Keratinocyte (primary cell): Measurements from ENCODE around the gene RIOK1. TPM values are rescaled to one million over a fixed set of nuclear protein-coding genes. Genes with fewer than 3 reads are reported as not detected.

Experiments used
- DNase-seq: peaks from one replicate; pipeline ENCODE4 v3.0.0-alpha.2; 2011; ENCODE audit warnings: low read depth, missing footprints, low spot score
- FAIRE-seq: peaks from 2 replicates; lab custom pipeline; 2011; peaks lifted over from hg19 to GRCh38; lab: Jason Lieb, UNC
- H2AFZ ChIP-seq: 2 replicates; pipeline ENCODE4 v1.6.0; 2012; ENCODE audit warnings: low read length, control low read depth, inconsistent platforms; ENCODE audit not compliant: control insufficient read depth
- H3K27ac ChIP-seq: 2 replicates; pipeline ENCODE4 v1.5.1; 2011; ENCODE audit warnings: low read length; ENCODE audit not compliant: control insufficient read depth, insufficient read depth
- H3K27me3 ChIP-seq: 3 replicates; pipeline ENCODE4 v1.6.0; 2011; ENCODE audit warnings: low read length; ENCODE audit not compliant: control insufficient read depth, insufficient read depth; ENCODE audit errors: extremely low read depth
- H3K36me3 ChIP-seq, 2 experiments: 2 replicates in 1 of 2; 3 replicates in 1 of 2; pipeline ENCODE4 v1.5.1; 2011; ENCODE audit warnings: low read length in 2 of 2, mild to moderate bottlenecking in 1 of 2; ENCODE audit not compliant: control insufficient read depth in 2 of 2, insufficient read depth in 2 of 2; ENCODE audit errors: extremely low read depth in 1 of 2
- H3K4me1 ChIP-seq: 3 replicates; pipeline ENCODE4 v1.5.1; 2011; ENCODE audit warnings: low read length; ENCODE audit not compliant: control insufficient read depth, insufficient read depth; ENCODE audit errors: extremely low read depth
- H3K4me2 ChIP-seq: 3 replicates; pipeline ENCODE4 v1.6.0; 2011; ENCODE audit warnings: low read depth, low read length; ENCODE audit not compliant: control insufficient read depth, insufficient read depth; ENCODE audit errors: extremely low read depth
- H3K4me3 ChIP-seq, 3 experiments: fragments of 200-600 bp in 1 of 3; sonication (generic) in 1 of 3; 2 replicates in 2 of 3; 3 replicates in 1 of 3; pipeline ENCODE4 v1.5.1; 2011 to 2016; ENCODE audit warnings: low read length in 3 of 3, mild to moderate bottlenecking in 3 of 3, control low read depth in 2 of 3, inconsistent platforms in 1 of 3, low read depth in 1 of 3, mixed read lengths in 1 of 3, mixed run types in 1 of 3, moderate library complexity in 1 of 3; ENCODE audit not compliant: control insufficient read depth in 2 of 3, insufficient read depth in 2 of 3; ENCODE audit errors: extremely low read depth in 1 of 3
- H3K79me2 ChIP-seq: 2 replicates; pipeline ENCODE4 v1.6.0; 2012; ENCODE audit warnings: low read length; ENCODE audit not compliant: control insufficient read depth, insufficient read depth
- H3K9ac ChIP-seq: 3 replicates; pipeline ENCODE4 v1.6.0; 2011; ENCODE audit warnings: low read length; ENCODE audit not compliant: control insufficient read depth, insufficient read depth; ENCODE audit errors: extremely low read depth
- H3K9me1 ChIP-seq: 3 replicates; pipeline ENCODE4 v1.6.0; 2011; ENCODE audit warnings: low read length; ENCODE audit not compliant: control insufficient read depth, insufficient read depth; ENCODE audit errors: extremely low read depth
- H3K9me3 ChIP-seq: 2 replicates; pipeline ENCODE4 v1.5.1; 2012; ENCODE audit warnings: low read depth, low read length; ENCODE audit not compliant: control insufficient read depth
- H4K20me1 ChIP-seq: 3 replicates; pipeline ENCODE4 v1.6.0; 2011; ENCODE audit warnings: low read length; ENCODE audit not compliant: control insufficient read depth, insufficient read depth; ENCODE audit errors: extremely low read depth
- EZH2 ChIP-seq: IDR thresholded peaks from one replicate; pipeline ENCODE4 v1.6.1; 2012; ENCODE audit warnings: inconsistent platforms, mild to moderate bottlenecking, low read length, moderate library complexity
- dilution Hi-C: fragments of 300-500 bp; cut with MboI; formaldehyde crosslinking; loops from one replicate; pipeline ENCODE4 v1.7.0; 2020; ENCODE audit warnings: low sequenced_read_pairs; ENCODE audit not compliant: extremely low pct_ligation_motif_present
- polyA plus RNA-seq, 5 experiments: library from polyadenylated mRNA; depleted of rRNA in 3 of 5; stranded (reverse) in 3 of 5; stranded (forward) in 1 of 5; unstranded in 1 of 5; fragments of >200 nt; gene quantifications; 1 replicate in 1 of 5; 2 replicates in 3 of 5; 3 replicates in 1 of 5; pipeline versions ENCODE4 v1.2.1 to v1.2.3, GENCODE V29; 2011 to 2012; ENCODE audit warnings: missing spikeins in 2 of 5, low read depth in 1 of 5, low replicate concordance in 1 of 5
- TF ChIP-seq, protein P1 (sequence below), 3 experiments: IDR thresholded peaks in 1 of 3; conservative IDR thresholded peaks in 1 of 3; optimal IDR thresholded peaks in 1 of 3; 2 replicates in 2 of 3; 3 replicates in 1 of 3; pipeline versions ENCODE3 to v1.5.1; 2011; ENCODE audit warnings: low read length in 3 of 3, mild to moderate bottlenecking in 3 of 3, moderate library complexity in 2 of 3, control low read depth in 1 of 3, inconsistent platforms in 1 of 3; ENCODE audit not compliant: insufficient read depth in 2 of 3; ENCODE audit errors: extremely low read depth in 1 of 3

The RIOK1 gene
- polyA plus RNA-seq, 1 donor (not counting 4 experiments of a cell fraction or from before 2014, with no cell fraction given): 11.7 TPM

DNA sequence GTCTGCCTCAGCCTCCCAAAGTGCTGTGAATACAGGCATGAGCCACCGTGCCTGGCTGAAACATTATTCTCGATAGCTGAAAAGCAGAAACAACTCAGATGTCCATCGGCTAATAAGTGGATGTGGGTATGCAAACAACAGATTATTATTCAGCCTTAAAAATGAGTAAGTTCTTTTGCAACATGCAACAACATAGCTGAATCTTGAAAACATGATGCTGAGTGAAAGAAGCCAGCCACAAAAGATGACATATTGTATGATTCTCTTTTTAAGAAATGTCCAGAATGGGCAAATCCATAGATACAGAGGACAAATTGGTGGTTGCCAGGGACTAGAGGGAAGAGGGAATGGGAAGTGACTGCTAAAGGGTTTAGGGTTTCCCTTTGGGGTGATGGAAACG lies 61.7 kb downstream of the RIOK1 start:
- FAIRE-seq (no peak), DNase-seq (no peak)
- Histone ChIP-seq H3K79me2 (no peaks in the 10 kb centered on the region), H3K27ac (no peak overlapping the region), H3K4me3 (no peak overlapping the region), H3K4me1 (peaks cover 14% of the 10 kb centered on the region), H3K36me3 (no peaks in the 10 kb centered on the region), H3K27me3 (no peaks in the 10 kb centered on the region), H3K9ac (no peak overlapping the region), H2AFZ (no peak overlapping the region), H3K9me3 (no peaks in the 10 kb centered on the region), H3K4me2 (no peak overlapping the region), H4K20me1 (no peaks in the 10 kb centered on the region), H3K9me1 (no peaks in the 10 kb centered on the region)
- dilution Hi-C loops: no loop called here
- TF ChIP-seq, protein P1, sequence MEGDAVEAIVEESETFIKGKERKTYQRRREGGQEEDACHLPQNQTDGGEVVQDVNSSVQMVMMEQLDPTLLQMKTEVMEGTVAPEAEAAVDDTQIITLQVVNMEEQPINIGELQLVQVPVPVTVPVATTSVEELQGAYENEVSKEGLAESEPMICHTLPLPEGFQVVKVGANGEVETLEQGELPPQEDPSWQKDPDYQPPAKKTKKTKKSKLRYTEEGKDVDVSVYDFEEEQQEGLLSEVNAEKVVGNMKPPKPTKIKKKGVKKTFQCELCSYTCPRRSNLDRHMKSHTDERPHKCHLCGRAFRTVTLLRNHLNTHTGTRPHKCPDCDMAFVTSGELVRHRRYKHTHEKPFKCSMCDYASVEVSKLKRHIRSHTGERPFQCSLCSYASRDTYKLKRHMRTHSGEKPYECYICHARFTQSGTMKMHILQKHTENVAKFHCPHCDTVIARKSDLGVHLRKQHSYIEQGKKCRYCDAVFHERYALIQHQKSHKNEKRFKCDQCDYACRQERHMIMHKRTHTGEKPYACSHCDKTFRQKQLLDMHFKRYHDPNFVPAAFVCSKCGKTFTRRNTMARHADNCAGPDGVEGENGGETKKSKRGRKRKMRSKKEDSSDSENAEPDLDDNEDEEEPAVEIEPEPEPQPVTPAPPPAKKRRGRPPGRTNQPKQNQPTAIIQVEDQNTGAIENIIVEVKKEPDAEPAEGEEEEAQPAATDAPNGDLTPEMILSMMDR (optimal IDR thresholded peaks at IDR 0.05 in 1 of 3, IDR thresholded peaks at IDR 0.05 in 1 of 3, conservative IDR thresholded peaks at IDR 0.05 in 1 of 3; ENCODE audit: extremely low read depth in 1 of 3, insufficient read depth in 2 of 3, low read length in 3 of 3): no peak
- TF ChIP-seq EZH2: no peak

DNA sequence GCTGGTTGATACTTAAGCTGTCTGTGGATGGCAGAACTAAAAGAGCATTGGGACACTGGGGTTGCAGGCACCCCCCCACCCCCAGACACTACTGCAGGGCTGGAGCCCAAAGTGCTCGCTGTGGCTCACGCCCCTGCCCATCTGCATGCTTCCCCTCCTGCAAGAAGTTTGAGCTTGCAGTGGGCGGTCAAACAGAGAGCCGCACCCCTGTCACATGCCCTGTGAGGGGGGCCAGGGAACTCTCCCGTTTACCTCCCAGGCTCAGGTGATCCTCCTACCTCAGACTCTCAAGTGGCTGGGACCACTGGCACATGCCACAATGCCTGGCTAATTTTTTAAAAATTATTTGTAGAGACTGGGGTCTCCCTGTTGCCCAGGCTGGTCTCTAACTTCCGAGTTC lies 63.3 kb downstream of the RIOK1 start:
- Histone ChIP-seq H2AFZ (no peak overlapping the region), H4K20me1 (no peaks in the 10 kb centered on the region), H3K27ac (no peak overlapping the region), H3K4me1 (peaks cover 4% of the 10 kb centered on the region), H3K27me3 (no peaks in the 10 kb centered on the region), H3K9me3 (no peaks in the 10 kb centered on the region), H3K4me2 (no peak overlapping the region), H3K4me3 (no peak overlapping the region), H3K79me2 (no peaks in the 10 kb centered on the region), H3K36me3 (no peaks in the 10 kb centered on the region), H3K9ac (no peak overlapping the region), H3K9me1 (no peaks in the 10 kb centered on the region)
- dilution Hi-C loops: no loop called here
- TF ChIP-seq, protein P1 (optimal IDR thresholded peaks at IDR 0.05 in 1 of 3, IDR thresholded peaks at IDR 0.05 in 1 of 3, conservative IDR thresholded peaks at IDR 0.05 in 1 of 3; ENCODE audit: extremely low read depth in 1 of 3, insufficient read depth in 2 of 3, low read length in 3 of 3): no peak
- no peak for TF ChIP-seq EZH2
- no peak for FAIRE-seq
- no peak for DNase-seq
